ENCODE data around the gene PELI3.
"Not testable (repeated sequence)": the region's sequence is repeated elsewhere in the genome, so short reads cannot be mapped to it uniquely, and the experiment has no call there.

The PELI3 gene

GRCh38 chr11:66447012-66447411 lies 19.7 kb upstream of the PELI3 start:
- no peak for DNase-seq

GRCh38 chr11:66448523-66448922 lies 18.2 kb upstream of the PELI3 start:
- no peak for DNase-seq

- no peak for DNase-seq
Measured at GRCh38 chr11:66450560-66450959, 16.1 kb upstream of the PELI3 start.

- no peak for DNase-seq
Measured at GRCh38 chr11:66451663-66452062, 15.0 kb upstream of the PELI3 start.

- DNase-seq: no peak
Measured at GRCh38 chr11:66454247-66454646, 12.5 kb upstream of the PELI3 start.

- DNase-seq: no peak
Measured at GRCh38 chr11:66454828-66455227, 11.9 kb upstream of the PELI3 start.

- no peak for DNase-seq
Measured at GRCh38 chr11:66457826-66458225, 8.9 kb upstream of the PELI3 start.

- no peak for DNase-seq
Measured at GRCh38 chr11:66459138-66459778, 7.4 kb upstream of the PELI3 start.

- DNase-seq: no peak
Measured at GRCh38 chr11:66462010-66462409, 4.7 kb upstream of the PELI3 start.

GRCh38 chr11:66462911-66463310 lies 3.8 kb upstream of the PELI3 start:
- no peak for DNase-seq

- DNase-seq: not testable (repeated sequence)
Measured at GRCh38 chr11:66464116-66464515, 2.6 kb upstream of the PELI3 start.

GRCh38 chr11:66464916-66465315 lies 1.8 kb upstream of the PELI3 start:
- no peak for DNase-seq

GRCh38 chr11:66465373-66466224 lies 1.1 kb upstream of the PELI3 start:
- no peak for DNase-seq

- DNase-seq: no peak
Measured at GRCh38 chr11:66467034-66467659, 442 bp downstream of the PELI3 start.

GRCh38 chr11:66467756-66468155 lies 1.1 kb downstream of the PELI3 start:
- no peak for DNase-seq

- no peak for DNase-seq
Measured at GRCh38 chr11:66468691-66469090, 2.0 kb downstream of the PELI3 start.

GRCh38 chr11:66469441-66469840 lies 2.7 kb downstream of the PELI3 start:
- DNase-seq: no peak

GRCh38 chr11:66470015-66470414 lies 3.3 kb downstream of the PELI3 start:
- no peak for DNase-seq

- no peak for DNase-seq
Measured at GRCh38 chr11:66471142-66471541, 4.4 kb downstream of the PELI3 start.

- no peak for DNase-seq
Measured at GRCh38 chr11:66472054-66472453, 5.3 kb downstream of the PELI3 start.

GRCh38 chr11:66473167-66473566 lies 6.5 kb downstream of the PELI3 start:
- DNase-seq: no peak

GRCh38 chr11:66473608-66474515 lies 7.2 kb downstream of the PELI3 start:
- DNase-seq: no peak
